Aorta (tissue), 5 donors: ENCODE results near the gene HCK. TPM values are rescaled to one million over a fixed set of nuclear protein-coding genes. Genes with fewer than 3 reads are reported as not detected.
A peak's percentile ranks its signal among the peaks of the same experiment; 100 is the strongest.

Experiments
- ATAC-seq: fragments of 200-7000 bp; cut with Tn5 transposase; one replicate; pipeline ENCODE4 v1.9.1; 2022; ENCODE audit warnings: moderate library complexity; ENCODE audit not compliant: low FRiP score
- DNase-seq, 2 donors: peaks; one replicate each; pipeline ENCODE4 v3.0.0-alpha.2; 2020
- H3K27ac ChIP-seq, 2 donors: one replicate each; pipeline ENCODE4 v1.5.1; 2013; ENCODE audit warnings: low read length in 2 of 2, mild to moderate bottlenecking in 2 of 2, moderate library complexity in 2 of 2, control low read depth in 1 of 2, inconsistent platforms in 1 of 2, low read depth in 1 of 2
- H3K27me3 ChIP-seq, 2 donors: one replicate each; pipeline ENCODE4 v1.6.1; 2013; ENCODE audit warnings: control low read depth in 1 of 2, low read length in 1 of 2, mild to moderate bottlenecking in 1 of 2, moderate library complexity in 1 of 2; ENCODE audit not compliant: insufficient read depth in 2 of 2, control insufficient read depth in 1 of 2
- H3K36me3 ChIP-seq, 2 donors: one replicate each; pipeline ENCODE4 v1.6.1; 2013; ENCODE audit warnings: control low read depth in 1 of 2, low read length in 1 of 2, mild to moderate bottlenecking in 1 of 2; ENCODE audit not compliant: insufficient read depth in 2 of 2, control insufficient read depth in 1 of 2
- H3K4me1 ChIP-seq, 2 donors: one replicate each; pipeline ENCODE4 v1.6.1; 2013; ENCODE audit warnings: low read length in 2 of 2, control low read depth in 1 of 2, mild to moderate bottlenecking in 1 of 2, moderate library complexity in 1 of 2; ENCODE audit not compliant: insufficient read depth in 2 of 2, control insufficient read depth in 1 of 2
- H3K4me3 ChIP-seq, 2 donors: one replicate each; pipeline ENCODE4 v1.5.1; 2013; ENCODE audit warnings: low read length in 2 of 2, control low read depth in 1 of 2, mild to moderate bottlenecking in 1 of 2
- H3K9me3 ChIP-seq: one replicate; pipeline ENCODE4 v1.6.1; 2013; ENCODE audit warnings: mild to moderate bottlenecking, low read length; ENCODE audit not compliant: control insufficient read depth
- WGBS, 2 donors: extraction: QIAGEN DNeasy Blood & Tissue Kit; methylation state at CpG; one replicate each; pipeline ENCODE4 v1.1.7; 2013; 5-methylcytosine and 5-hydroxymethylcytosine counted together
- intact Hi-C, 2 donors: fragments of 100-400 bp; cut with DNase I; formaldehyde crosslinking; loops; one replicate each; pipeline versions ENCODE4 v1.14.2 to v1.15.0; 2022
- polyA plus RNA-seq, 2 donors: library from polyadenylated mRNA; stranded (reverse); fragments of 200-250 nt; gene quantifications; one replicate each; pipeline ENCODE4 v1.2.3, GENCODE V29; 2013
- total RNA-seq, 2 donors: library from RNA; stranded (reverse); fragmentation: NEBNext Ultra II Directional; extraction: Animal tissue kit (Norgen Biotek cat#: 25700); gene quantifications; one replicate each; pipeline ENCODE4 v1.2.1, GENCODE V29; 2021
- donor health status: healthy with polysubstance abuse.
- donor health status: Bipolar disorder and iron deficiency.
- donor health status: DM: no; HTN: no; CAD: no.
- donor health status: DM: no; HTN: no; CAD: no.
- donor health status: DM: yes; HTN: yes; CAD: no.

Gene HCK
- total and polyA plus RNA-seq, 4 donors = 4.0 to 28.6 (median 20.3) TPM

DNA sequence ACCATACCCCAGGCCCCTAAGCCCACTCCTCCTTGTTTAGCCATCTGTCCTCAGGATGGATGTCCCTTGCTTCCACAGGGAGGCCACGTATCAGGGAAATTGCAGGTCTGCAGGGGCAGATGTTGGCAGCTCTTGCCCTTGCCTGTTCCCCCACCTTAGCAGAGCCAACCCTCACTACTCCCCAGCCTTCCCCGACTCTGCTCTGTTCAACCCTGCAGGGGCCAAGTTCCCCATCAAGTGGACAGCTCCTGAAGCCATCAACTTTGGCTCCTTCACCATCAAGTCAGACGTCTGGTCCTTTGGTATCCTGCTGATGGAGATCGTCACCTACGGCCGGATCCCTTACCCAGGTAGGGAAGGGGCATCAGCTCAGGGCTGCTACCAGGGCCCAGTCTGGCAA lies 46.7 kb downstream of the HCK start:
- 68 to 69% methylated on average over 6 of the region's 6 CpGs for WGBS, 2 donors
- no peak for DNase-seq
- intact Hi-C loops = no loop called here
- no peaks in the 10 kb centered on the region for H3K9me3 ChIP-seq
- ATAC-seq = no peak
- no peaks in the 10 kb centered on the region for H3K4me1 ChIP-seq
- no peak overlapping the region for H3K27ac ChIP-seq
- H3K27me3 ChIP-seq = no peaks in the 10 kb centered on the region
- no peaks in the 10 kb centered on the region for H3K36me3 ChIP-seq
- no peak overlapping the region for H3K4me3 ChIP-seq

DNA sequence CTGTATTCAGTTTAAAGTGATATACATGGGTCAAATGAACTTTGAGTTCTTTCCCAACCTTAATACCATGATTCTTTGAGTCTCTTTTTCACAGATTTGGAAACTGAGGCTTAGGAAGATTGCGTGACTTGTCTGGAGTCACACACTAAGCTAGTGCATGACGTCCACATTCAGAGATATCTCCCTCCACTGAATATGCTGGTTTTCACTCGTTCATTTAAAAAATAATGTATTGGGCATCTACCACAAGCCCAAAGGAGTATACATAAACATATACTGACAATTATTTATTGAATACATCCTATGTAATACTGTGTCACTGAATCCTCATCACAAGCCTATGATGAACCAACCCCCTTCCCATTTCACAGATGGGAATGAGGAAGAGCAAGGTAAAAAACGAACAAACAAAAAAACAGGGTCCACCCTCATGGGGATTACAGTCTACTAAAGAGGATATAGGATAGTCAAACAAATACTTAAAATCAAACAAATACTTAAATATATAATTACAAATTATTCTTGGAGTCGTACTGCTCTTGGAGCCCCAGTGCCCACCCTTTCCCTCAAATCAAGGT lies 56.9 kb downstream of the HCK start:
- H3K9me3 ChIP-seq = no peaks in the 10 kb centered on the region
- ATAC-seq = peak; percentile 2
- intact Hi-C loops = no loop called here
- no peaks in the 10 kb centered on the region for H3K27me3 ChIP-seq
- no peak overlapping the region for H3K27ac ChIP-seq
- no peaks in the 10 kb centered on the region for H3K36me3 ChIP-seq
- DNase-seq = no peak
- no peak overlapping the region for H3K4me3 ChIP-seq
- 54 to 59% methylated on average over 5 of the region's 5 CpGs for WGBS, 2 donors
- peaks cover 4% of the 10 kb centered on the region in 2 donors for H3K4me1 ChIP-seq

DNA sequence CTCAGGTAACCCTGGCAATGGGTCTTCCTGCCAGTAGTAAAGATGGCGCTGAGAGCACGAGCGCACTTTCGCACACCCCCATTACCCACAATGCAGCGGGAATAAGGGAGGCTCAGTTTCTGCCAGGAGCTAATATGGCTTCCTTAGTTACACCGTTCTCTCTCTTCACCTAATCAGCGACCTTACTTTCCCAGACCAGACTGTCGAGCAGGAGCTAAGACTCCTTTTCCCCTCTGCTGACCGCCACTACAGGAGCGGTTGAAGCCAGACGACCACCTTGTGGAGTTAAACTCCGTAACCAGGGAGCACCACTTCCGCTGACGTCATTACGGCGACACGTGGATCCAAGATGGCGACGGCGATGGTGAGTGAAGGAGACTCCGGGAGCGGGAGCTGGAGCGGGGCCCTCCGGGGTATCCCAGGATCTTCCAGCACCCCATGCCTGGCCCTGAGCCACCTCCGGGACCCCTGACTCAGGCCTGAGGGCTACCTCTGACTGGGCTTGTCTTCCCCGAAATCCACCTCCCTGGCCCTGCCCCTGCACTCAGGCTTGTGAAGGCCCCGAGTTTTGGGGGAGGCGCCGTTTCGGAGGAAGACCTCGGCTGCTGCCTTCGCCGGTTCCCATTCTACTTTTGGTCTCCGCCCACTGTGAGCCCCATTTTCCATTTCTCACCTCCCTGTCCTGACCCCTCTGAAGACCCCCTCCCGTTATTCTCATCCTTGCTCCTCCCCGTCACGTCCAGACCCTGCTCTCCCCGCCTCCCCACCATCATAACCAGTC lies 57.5 kb downstream of the HCK start, which contains the start of gene TM9SF4:
TSS of gene TM9SF4 (plus strand) at position 323 of the 781 bp plus-strand sequence. CDS start at position 350, 27 bp downstream.
- H3K9me3 ChIP-seq = no peaks in the 10 kb centered on the region
- peak within 1 kb of the TSS; percentile 61 to 96 for H3K27ac ChIP-seq
- peak; percentile 93 to 96 for DNase-seq
- no peaks in the 10 kb centered on the region for H3K36me3 ChIP-seq
- H3K4me3 ChIP-seq = peak within 1 kb of the TSS; percentile 91 to 97
- 0% methylated on average over 38 of the region's 38 CpGs for WGBS, 2 donors
- intact Hi-C loops = no loop called here
- peaks cover 4% of the 10 kb centered on the region in 2 donors for H3K4me1 ChIP-seq
- peak; percentile 97 for ATAC-seq
- no peaks in the 10 kb centered on the region for H3K27me3 ChIP-seq

- Histone ChIP-seq H3K9me3 (no peaks in the 10 kb centered on the region), H3K27ac (peak overlapping the region in 1 of 2 donors; percentile 96), H3K36me3 (no peaks in the 10 kb centered on the region), H3K27me3 (no peaks in the 10 kb centered on the region), H3K4me3 (peak overlapping the region; percentile 91 to 97), H3K4me1 (peaks cover 4% of the 10 kb centered on the region in 2 donors)
- DNase-seq = no peak
- ATAC-seq = peak; percentile 4
- 2% methylated on average over 8 of the region's 8 CpGs for WGBS, 2 donors
- intact Hi-C loops = no loop called here
Observed at GRCh38 chr20:32110173-32110704, 58.2 kb downstream of the HCK start.

- H3K9me3 ChIP-seq = no peaks in the 10 kb centered on the region
- no peaks in the 10 kb centered on the region for H3K27me3 ChIP-seq
- intact Hi-C loops = no loop called here
- no peaks in the 10 kb centered on the region for H3K36me3 ChIP-seq
- no peak overlapping the region for H3K4me3 ChIP-seq
- DNase-seq = no peak
- no peak for ATAC-seq
- peaks cover 4% of the 10 kb centered on the region in 2 donors for H3K4me1 ChIP-seq
- H3K27ac ChIP-seq = no peak overlapping the region
- WGBS, 2 donors = 73 to 78% methylated on average over 3 of the region's 3 CpGs
Observed at GRCh38 chr20:32110727-32111126, 58.7 kb downstream of the HCK start.

GRCh38 chr20:32111156-32111686 lies 59.2 kb downstream of the HCK start:
- no peaks in the 10 kb centered on the region for H3K36me3 ChIP-seq
- ATAC-seq (no peak), DNase-seq (no peak)
- H3K27me3 ChIP-seq = no peaks in the 10 kb centered on the region
- intact Hi-C loops = no loop called here
- H3K4me1 ChIP-seq = peaks cover 4% of the 10 kb centered on the region in 2 donors
- WGBS, 2 donors = 74 to 75% methylated on average over 3 of the region's 3 CpGs
- H3K4me3 ChIP-seq = no peak overlapping the region
- no peaks in the 10 kb centered on the region for H3K9me3 ChIP-seq
- H3K27ac ChIP-seq = no peak overlapping the region

DNA sequence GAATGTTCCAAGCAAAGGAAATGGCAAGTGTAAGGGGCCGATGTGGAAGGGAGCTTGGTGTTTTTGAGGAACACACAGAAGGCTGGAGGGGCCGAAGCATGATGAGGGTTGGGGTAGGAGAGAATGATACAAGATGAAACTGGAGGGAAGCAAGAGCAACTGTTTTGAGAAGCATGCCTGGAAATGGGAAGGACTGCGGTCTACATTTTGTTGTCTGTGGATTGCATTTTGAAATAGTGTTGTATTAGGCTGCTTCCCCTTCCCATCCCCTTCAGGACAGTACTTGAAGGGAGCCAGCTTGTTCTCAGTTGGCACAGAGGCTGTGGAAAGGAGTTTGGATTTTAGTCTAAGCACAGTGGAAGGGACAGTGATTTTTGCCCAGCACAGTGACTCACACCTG lies 59.7 kb downstream of the HCK start:
- Histone ChIP-seq H3K27ac (no peak overlapping the region), H3K4me3 (no peak overlapping the region), H3K9me3 (no peaks in the 10 kb centered on the region), H3K27me3 (no peaks in the 10 kb centered on the region), H3K36me3 (no peaks in the 10 kb centered on the region), H3K4me1 (peaks cover 4% of the 10 kb centered on the region in 2 donors)
- intact Hi-C loops = no loop called here
- 90% methylated on average over 3 of the region's 3 CpGs for WGBS, 2 donors
- DNase-seq = no peak
- ATAC-seq = no peak

DNA sequence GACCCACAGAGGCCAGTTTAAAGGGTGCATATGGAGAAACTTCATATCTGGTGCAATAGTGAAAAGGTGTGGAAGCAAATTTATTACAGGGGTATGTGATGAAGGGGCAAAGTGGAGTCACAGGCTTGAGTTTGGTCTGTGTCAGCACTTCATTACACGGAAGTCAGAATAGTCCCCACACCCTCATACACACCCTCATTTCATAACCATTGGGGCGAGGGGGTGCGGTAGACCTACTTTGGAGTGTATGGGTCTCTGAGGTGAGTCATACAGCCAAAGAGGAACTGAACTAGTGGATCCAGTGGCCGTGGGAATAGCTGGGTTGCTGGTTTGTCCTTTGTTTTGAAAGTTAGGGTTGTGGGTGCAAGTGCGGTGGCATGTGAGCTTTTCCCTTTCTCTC lies 60.8 kb downstream of the HCK start:
- Histone ChIP-seq H3K36me3 (no peaks in the 10 kb centered on the region), H3K27ac (no peak overlapping the region), H3K27me3 (no peaks in the 10 kb centered on the region), H3K9me3 (no peaks in the 10 kb centered on the region), H3K4me3 (no peak overlapping the region), H3K4me1 (peaks cover 4 to 6% of the 10 kb centered on the region in 2 donors)
- WGBS, 2 donors = 83 to 87% methylated on average over 5 of the region's 5 CpGs
- DNase-seq (peak in 1 of 2 donors; percentile 60), ATAC-seq (no peak)
- intact Hi-C loops = no loop called here
